Uterus (tissue), 2 donors: Measurements from ENCODE around the gene TUB.

Source experiments
- CTCF ChIP-seq, 4 experiments: fragments of 200-600 bp in 2 of 4; fragments of 450-650 bp in 2 of 4; sonication (generic) in 2 of 4; IDR thresholded peaks; one replicate each; pipeline ENCODE4 v1.5.1; 2016 to 2019; ENCODE audit warnings: antibody characterized with exemption in 4 of 4, mild to moderate bottlenecking in 2 of 4, moderate library complexity in 1 of 4
- POLR2A ChIP-seq, 2 donors: fragments of 450-650 bp; IDR thresholded peaks; one replicate each; pipeline ENCODE4 v1.6.1; 2016; ENCODE audit warnings: antibody characterized with exemption in 2 of 2, mild to moderate bottlenecking in 1 of 2, moderate library complexity in 1 of 2

DNA sequence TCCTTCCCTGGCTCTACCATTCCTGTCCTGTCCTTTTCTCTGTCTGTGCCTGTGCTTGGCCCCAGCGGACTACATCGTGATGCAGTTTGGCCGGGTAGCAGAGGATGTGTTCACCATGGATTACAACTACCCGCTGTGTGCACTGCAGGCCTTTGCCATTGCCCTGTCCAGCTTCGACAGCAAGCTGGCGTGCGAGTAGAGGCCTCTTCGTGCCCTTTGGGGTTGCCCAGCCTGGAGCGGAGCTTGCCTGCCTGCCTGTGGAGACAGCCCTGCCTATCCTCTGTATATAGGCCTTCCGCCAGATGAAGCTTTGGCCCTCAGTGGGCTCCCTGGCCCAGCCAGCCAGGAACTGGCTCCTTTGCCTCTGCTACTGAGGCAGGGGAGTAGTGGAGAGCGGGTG lies 20.4 kb downstream of the TUB start:
- TF ChIP-seq CTCF (IDR thresholded peaks at IDR 0.05): no peak
- TF ChIP-seq POLR2A (IDR thresholded peaks at IDR 0.05): no peak
